DOHH2 (cell line): ENCODE results near the gene FAM234B.

Experiments used
- H3F3A ChIP-seq: fragments of 200-600 bp; sonication (generic), shearing (Covaris generic); 2 replicates; pipeline ENCODE4 v1.6.0; 2016; ENCODE audit warnings: antibody characterized with exemption, mild to moderate bottlenecking; ENCODE audit not compliant: control insufficient read depth, insufficient read depth
- H3K27ac ChIP-seq: fragments of 200-600 bp; sonication (generic); 2 replicates; pipeline ENCODE4 v1.5.1; 2014; ENCODE audit warnings: low read depth, mild to moderate bottlenecking, low read length, moderate library complexity
- H3K27me3 ChIP-seq: fragments of 200-600 bp; sonication (generic); 2 replicates; pipeline ENCODE4 v1.6.1; 2014; ENCODE audit warnings: mild to moderate bottlenecking, low read length, mixed read lengths; ENCODE audit not compliant: control insufficient read depth
- H3K36me3 ChIP-seq: fragments of 200-600 bp; sonication (generic); 2 replicates; pipeline ENCODE4 v1.6.1; 2014; ENCODE audit warnings: mild to moderate bottlenecking, low read length, moderate library complexity, mixed read lengths; ENCODE audit not compliant: control insufficient read depth
- H3K4me1 ChIP-seq: fragments of 200-600 bp; sonication (generic); 2 replicates; pipeline ENCODE4 v1.6.1; 2014; ENCODE audit warnings: mild to moderate bottlenecking, low read length, mixed read lengths; ENCODE audit not compliant: control insufficient read depth
- H3K4me2 ChIP-seq: fragments of 200-600 bp; sonication (generic); 2 replicates; pipeline ENCODE4 v1.6.0; 2014; ENCODE audit warnings: mild to moderate bottlenecking, low read length, moderate library complexity
- H3K4me3 ChIP-seq: fragments of 200-600 bp; sonication (generic); 2 replicates; pipeline ENCODE4 v1.5.1; 2014; ENCODE audit warnings: mild to moderate bottlenecking, low read length, mixed read lengths
- H3K79me2 ChIP-seq: fragments of 200-600 bp; sonication (generic); 2 replicates; pipeline ENCODE4 v1.6.1; 2014; ENCODE audit warnings: mild to moderate bottlenecking, low read length, mixed read lengths; ENCODE audit not compliant: control insufficient read depth
- H3K9me2 ChIP-seq: fragments of 200-600 bp; sonication (generic); replicated peaks from 2 replicates; pipeline ENCODE4 v1.6.1; 2014; ENCODE audit warnings: mild to moderate bottlenecking, low read length, mixed read lengths; ENCODE audit not compliant: control insufficient read depth
- H3K9me3 ChIP-seq: fragments of 200-600 bp; sonication (generic); 2 replicates; pipeline ENCODE4 v1.6.1; 2014; ENCODE audit warnings: antibody characterized with exemption, low read length, mixed read lengths; ENCODE audit not compliant: control insufficient read depth, insufficient read depth
- H4K20me1 ChIP-seq: fragments of 200-600 bp; sonication (generic); 2 replicates; pipeline ENCODE4 v1.6.0; 2014; ENCODE audit warnings: low read depth, mild to moderate bottlenecking, antibody characterized with exemption, low read length, moderate library complexity; ENCODE audit not compliant: control insufficient read depth, insufficient read depth
- EZH2phosphoT487 ChIP-seq: fragments of 200-600 bp; sonication (generic); IDR thresholded peaks from 2 replicates; pipeline ENCODE4 v1.6.1; 2017; ENCODE audit warnings: borderline replicate concordance, mild to moderate bottlenecking, antibody characterized with exemption, low read length, moderate library complexity, mixed read lengths
- TF ChIP-seq, protein P1 (sequence below): fragments of 200-600 bp; sonication (generic); IDR thresholded peaks from one replicate; pipeline ENCODE4 v1.5.1; 2014; ENCODE audit warnings: antibody characterized with exemption, mild to moderate bottlenecking, low read depth, low read length; ENCODE audit not compliant: poor library complexity, severe bottlenecking

The FAM234B gene

DNA sequence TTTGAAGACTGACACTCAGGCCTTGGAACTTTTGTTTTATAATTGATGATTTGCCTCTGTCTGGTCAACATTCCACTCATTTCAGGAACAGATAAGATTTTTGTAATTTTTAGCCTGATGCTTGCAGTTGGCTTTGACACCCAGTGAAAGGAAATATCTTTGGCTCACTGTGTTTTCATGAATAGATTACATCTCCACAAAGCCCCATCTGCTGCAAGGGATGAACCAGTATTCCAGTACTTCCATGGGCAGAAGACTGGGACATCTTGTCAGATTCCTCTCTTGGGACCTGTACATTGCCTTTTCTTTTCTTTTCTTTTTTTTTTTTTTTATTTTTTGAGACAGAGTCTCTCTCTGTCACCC, 30.9 kb downstream of the FAM234B start:
- Histone ChIP-seq H3K4me3 (no peak overlapping the region), H3K9me2 (no peaks in the 10 kb centered on the region), H3K27me3 (no peaks in the 10 kb centered on the region), H3K9me3 (no peaks in the 10 kb centered on the region), H3K79me2 (no peaks in the 10 kb centered on the region), H3K27ac (no peak overlapping the region), H4K20me1 (no peaks in the 10 kb centered on the region), H3K36me3 (no peaks in the 10 kb centered on the region), H3K4me2 (no peak overlapping the region), H3F3A (no peaks in the 10 kb centered on the region), H3K4me1 (no peaks in the 10 kb centered on the region)
- TF ChIP-seq, protein P1, sequence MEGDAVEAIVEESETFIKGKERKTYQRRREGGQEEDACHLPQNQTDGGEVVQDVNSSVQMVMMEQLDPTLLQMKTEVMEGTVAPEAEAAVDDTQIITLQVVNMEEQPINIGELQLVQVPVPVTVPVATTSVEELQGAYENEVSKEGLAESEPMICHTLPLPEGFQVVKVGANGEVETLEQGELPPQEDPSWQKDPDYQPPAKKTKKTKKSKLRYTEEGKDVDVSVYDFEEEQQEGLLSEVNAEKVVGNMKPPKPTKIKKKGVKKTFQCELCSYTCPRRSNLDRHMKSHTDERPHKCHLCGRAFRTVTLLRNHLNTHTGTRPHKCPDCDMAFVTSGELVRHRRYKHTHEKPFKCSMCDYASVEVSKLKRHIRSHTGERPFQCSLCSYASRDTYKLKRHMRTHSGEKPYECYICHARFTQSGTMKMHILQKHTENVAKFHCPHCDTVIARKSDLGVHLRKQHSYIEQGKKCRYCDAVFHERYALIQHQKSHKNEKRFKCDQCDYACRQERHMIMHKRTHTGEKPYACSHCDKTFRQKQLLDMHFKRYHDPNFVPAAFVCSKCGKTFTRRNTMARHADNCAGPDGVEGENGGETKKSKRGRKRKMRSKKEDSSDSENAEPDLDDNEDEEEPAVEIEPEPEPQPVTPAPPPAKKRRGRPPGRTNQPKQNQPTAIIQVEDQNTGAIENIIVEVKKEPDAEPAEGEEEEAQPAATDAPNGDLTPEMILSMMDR, result no peak
- TF ChIP-seq EZH2phosphoT487, result no peak

DNA sequence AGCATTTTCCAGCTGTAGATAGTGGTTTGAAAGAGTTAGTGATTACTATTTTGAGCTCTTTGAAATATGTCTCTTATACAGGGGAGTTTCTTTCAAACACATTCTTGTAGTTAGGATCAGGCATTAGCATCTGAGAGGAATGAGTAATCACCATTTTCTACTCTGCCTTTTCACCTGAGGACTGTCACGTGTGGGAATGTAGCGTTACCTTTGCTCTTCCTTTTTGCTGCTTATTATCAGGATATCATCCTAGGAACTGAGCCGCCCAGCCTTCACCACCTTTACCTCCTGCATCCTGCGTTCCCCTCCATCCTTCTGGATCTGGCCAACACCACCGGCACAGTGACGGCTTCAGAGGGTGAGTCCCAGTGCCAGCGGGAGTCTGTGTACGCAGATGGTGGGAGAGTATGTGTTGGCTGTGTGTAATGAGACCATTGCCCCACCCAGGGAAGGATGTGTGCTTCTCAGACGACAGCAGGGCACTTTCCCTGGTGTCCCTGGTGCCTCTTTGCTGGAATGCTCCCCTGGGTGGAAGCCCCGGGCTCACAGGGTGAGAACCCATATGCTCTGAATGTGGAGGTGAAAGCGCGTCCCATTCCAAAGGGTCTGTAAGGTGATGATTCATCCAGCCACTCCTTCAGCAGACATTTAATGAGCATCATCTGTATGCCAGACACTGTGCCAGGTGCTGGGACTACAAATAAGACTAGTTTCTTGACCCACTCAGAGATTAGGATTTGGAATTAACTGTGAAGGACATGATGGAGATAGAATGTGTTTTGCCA, 31.8 kb downstream of the FAM234B start:
- H3K4me2 ChIP-seq, result no peak overlapping the region
- H3K9me2 ChIP-seq, result no peaks in the 10 kb centered on the region
- H3K27ac ChIP-seq, result no peak overlapping the region
- H3K79me2 ChIP-seq, result no peaks in the 10 kb centered on the region
- H3F3A ChIP-seq, result no peaks in the 10 kb centered on the region
- H3K9me3 ChIP-seq, result no peaks in the 10 kb centered on the region
- TF ChIP-seq EZH2phosphoT487, result no peak
- TF ChIP-seq, protein P1, result no peak
- H3K4me1 ChIP-seq, result no peaks in the 10 kb centered on the region
- H4K20me1 ChIP-seq, result no peaks in the 10 kb centered on the region
- H3K4me3 ChIP-seq, result no peak overlapping the region
- no peaks in the 10 kb centered on the region for H3K27me3 ChIP-seq
- no peaks in the 10 kb centered on the region for H3K36me3 ChIP-seq

DNA sequence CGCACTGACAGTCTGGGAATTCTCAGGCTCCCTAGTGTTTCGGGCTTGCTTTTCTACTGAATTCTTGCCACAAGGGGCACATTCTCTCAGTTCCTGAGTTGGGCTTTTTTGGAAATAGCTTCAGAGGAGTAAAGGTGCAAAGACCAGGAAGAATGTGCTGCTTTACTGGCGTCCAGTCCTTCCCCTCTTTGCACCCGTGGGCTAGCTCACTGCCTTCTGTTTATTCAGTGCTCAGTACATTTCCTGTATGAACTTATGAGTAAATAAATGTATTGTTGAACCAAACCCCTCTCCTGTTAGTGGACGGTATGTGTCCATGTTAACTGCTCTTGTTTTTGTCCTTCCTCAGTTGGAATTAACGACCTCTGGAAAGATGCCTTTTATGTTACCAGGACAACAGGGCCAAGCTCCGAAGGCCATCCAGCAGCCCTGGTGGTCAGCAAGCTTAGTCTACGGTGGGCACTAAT, 35.3 kb downstream of the FAM234B start:
- H3K4me2 ChIP-seq, result no peak overlapping the region
- no peaks in the 10 kb centered on the region for H3K79me2 ChIP-seq
- H3K9me2 ChIP-seq, result no peaks in the 10 kb centered on the region
- no peaks in the 10 kb centered on the region for H3K9me3 ChIP-seq
- H3K4me1 ChIP-seq, result no peaks in the 10 kb centered on the region
- H3K4me3 ChIP-seq, result no peak overlapping the region
- TF ChIP-seq, protein P1, result no peak
- no peaks in the 10 kb centered on the region for H3K27me3 ChIP-seq
- H3K27ac ChIP-seq, result no peak overlapping the region
- no peaks in the 10 kb centered on the region for H3K36me3 ChIP-seq
- H4K20me1 ChIP-seq, result no peaks in the 10 kb centered on the region
- H3F3A ChIP-seq, result no peaks in the 10 kb centered on the region
